ENCODE measurements around the gene CELF2.

- TF ChIP-seq TOX (CRISPR knock-in tag; IDR thresholded peaks at IDR 0.05; ENCODE audit: borderline replicate concordance) (no peak), ZC3H10 (CRISPR knock-in tag; IDR thresholded peaks at IDR 0.05) (no peak), TSHZ2 (CRISPR knock-in tag; IDR thresholded peaks at IDR 0.05) (no peak), CREB5 (CRISPR knock-in tag; IDR thresholded peaks at IDR 0.05; ENCODE audit: low read depth) (no peak), ZNF8 (CRISPR knock-in tag; IDR thresholded peaks at IDR 0.05) (no peak), PPARA (CRISPR knock-in tag; IDR thresholded peaks at IDR 0.05; ENCODE audit: borderline replicate concordance) (no peak), PATZ1 (CRISPR knock-in tag; IDR thresholded peaks at IDR 0.05; ENCODE audit: borderline replicate concordance) (no peak), SNAI2 (CRISPR knock-in tag; IDR thresholded peaks at IDR 0.05) (no peak)
Measured at GRCh38 chr10:11152801-11153200, 135.1 kb downstream of the CELF2 start.

All from SK-N-SH treated with all-trans-retinoic acid at 6 μM for 48 hours (cell line).